ENCODE data around the gene PJA2. TPM values are rescaled to one million over a fixed set of nuclear protein-coding genes. Genes with fewer than 3 reads are reported as not detected.
A peak's percentile ranks its signal among the peaks of the same experiment; 100 is the strongest.

PJA2 gene
- total RNA-seq, 4 donors from 2014 or later, result 43.5 to 68.1 (median 65.0) TPM

- no peak for TF ChIP-seq CTCF (IDR thresholded peaks at IDR 0.05)
- TF ChIP-seq EP300 (IDR thresholded peaks at IDR 0.05), result no peak
- no peak for TF ChIP-seq POLR2AphosphoS5 (IDR thresholded peaks at IDR 0.05)
- TF ChIP-seq POLR2A (IDR thresholded peaks at IDR 0.05), result no peak
- WGBS, result 69% methylated on average over 4 of the region's 4 CpGs
- Histone ChIP-seq H3K27me3 (no peaks in the 10 kb centered on the region), H3K4me3 (no peak overlapping the region), H3K36me3 (peaks cover 4% of the 10 kb centered on the region), H3K27ac (peak overlapping the region; percentile 77), H3K4me1 (peaks cover 3% of the 10 kb centered on the region), H3K9me3 (no peaks in the 10 kb centered on the region)
- DNase-seq (ENCODE audit: low spot score in 2 of 2), result no peak
Measured at GRCh38 chr5:109326919-109327318, 82.9 kb downstream of the PJA2 start.

- no peaks in the 10 kb centered on the region for H3K27me3 ChIP-seq
- 85% methylated on average over 5 of the region's 5 CpGs for WGBS
- DNase-seq (ENCODE audit: low spot score in 2 of 2), result no peak
- no peaks in the 10 kb centered on the region for H3K9me3 ChIP-seq
- peaks cover 3% of the 10 kb centered on the region for H3K4me1 ChIP-seq
- no peak overlapping the region for H3K27ac ChIP-seq
- H3K4me3 ChIP-seq, result no peak overlapping the region
- no peaks in the 10 kb centered on the region for H3K36me3 ChIP-seq
- TF ChIP-seq POLR2AphosphoS5 (IDR thresholded peaks at IDR 0.05), result no peak
- no peak for TF ChIP-seq POLR2A (IDR thresholded peaks at IDR 0.05)
- no peak for TF ChIP-seq CTCF (IDR thresholded peaks at IDR 0.05)
- no peak for TF ChIP-seq EP300 (IDR thresholded peaks at IDR 0.05)
Measured at GRCh38 chr5:109325456-109325855, 84.3 kb downstream of the PJA2 start.

GRCh38 chr5:109324931-109325330 is 84.8 kb downstream of the PJA2 start:
- Histone ChIP-seq H3K27ac (no peak overlapping the region), H3K27me3 (no peaks in the 10 kb centered on the region), H3K4me1 (peaks cover 3% of the 10 kb centered on the region), H3K4me3 (no peak overlapping the region), H3K9me3 (no peaks in the 10 kb centered on the region), H3K36me3 (no peaks in the 10 kb centered on the region)
- DNase-seq (ENCODE audit: low spot score in 2 of 2), result no peak
- no peak for TF ChIP-seq POLR2AphosphoS5 (IDR thresholded peaks at IDR 0.05)
- TF ChIP-seq CTCF (IDR thresholded peaks at IDR 0.05), result no peak
- no peak for TF ChIP-seq EP300 (IDR thresholded peaks at IDR 0.05)
- no peak for TF ChIP-seq POLR2A (IDR thresholded peaks at IDR 0.05)
- WGBS, result 57% methylated on average over 5 of the region's 5 CpGs

GRCh38 chr5:109324351-109324750 is 85.4 kb downstream of the PJA2 start:
- Histone ChIP-seq H3K9me3 (no peaks in the 10 kb centered on the region), H3K36me3 (no peaks in the 10 kb centered on the region), H3K4me3 (no peak overlapping the region), H3K4me1 (peaks cover 3% of the 10 kb centered on the region), H3K27ac (no peak overlapping the region), H3K27me3 (no peaks in the 10 kb centered on the region)
- WGBS, result 92% methylated on average over 7 of the region's 7 CpGs
- no peak for TF ChIP-seq POLR2A (IDR thresholded peaks at IDR 0.05)
- no peak for TF ChIP-seq POLR2AphosphoS5 (IDR thresholded peaks at IDR 0.05)
- TF ChIP-seq EP300 (IDR thresholded peaks at IDR 0.05), result no peak
- TF ChIP-seq CTCF (IDR thresholded peaks at IDR 0.05), result no peak
- no peak for DNase-seq (ENCODE audit: low spot score in 2 of 2)

- Histone ChIP-seq H3K9me3 (no peaks in the 10 kb centered on the region), H3K4me1 (no peaks in the 10 kb centered on the region), H3K27ac (no peak overlapping the region), H3K27me3 (no peaks in the 10 kb centered on the region), H3K36me3 (no peaks in the 10 kb centered on the region), H3K4me3 (no peak overlapping the region)
- 87% methylated on average over 4 of the region's 4 CpGs for WGBS
- DNase-seq (ENCODE audit: low spot score in 2 of 2), result no peak
- TF ChIP-seq EP300 (IDR thresholded peaks at IDR 0.05) (no peak), POLR2A (IDR thresholded peaks at IDR 0.05) (no peak), POLR2AphosphoS5 (IDR thresholded peaks at IDR 0.05) (no peak), CTCF (IDR thresholded peaks at IDR 0.05) (no peak)
Measured at GRCh38 chr5:109322694-109323093, 87.1 kb downstream of the PJA2 start.

Data from suprapubic skin (tissue), 4 donors.